ENCODE results near the gene ZNF606.

GRCh38 chr19:58021541-58022282 is 19.1 kb upstream of the ZNF606 start:
- TF ChIP-seq CTCF (IDR thresholded peaks at IDR 0.05) (peak in 4 of 7 experiments; percentile 26 to 53 (median 36)), EP300 (IDR thresholded peaks at IDR 0.05) (no peak)
